Activated CD8-positive, alpha-beta memory T cell treated with anti-CD3 and anti-CD28 coated beads, Interleukin-2, amount 50 U/mL, for 24 hours (primary cell): ENCODE measurements around the gene ADISSP.
A peak's percentile ranks its signal among the peaks of the same experiment; 100 is the strongest.
"Not testable (repeated sequence)": the region's sequence is repeated elsewhere in the genome, so short reads cannot be mapped to it uniquely, and the experiment has no call there.

Experiments used
- DNase-seq: peaks from one replicate; pipeline ENCODE4 v3.0.0-alpha.2; 2020; ENCODE audit errors: extremely low read depth

Gene ADISSP

DNA sequence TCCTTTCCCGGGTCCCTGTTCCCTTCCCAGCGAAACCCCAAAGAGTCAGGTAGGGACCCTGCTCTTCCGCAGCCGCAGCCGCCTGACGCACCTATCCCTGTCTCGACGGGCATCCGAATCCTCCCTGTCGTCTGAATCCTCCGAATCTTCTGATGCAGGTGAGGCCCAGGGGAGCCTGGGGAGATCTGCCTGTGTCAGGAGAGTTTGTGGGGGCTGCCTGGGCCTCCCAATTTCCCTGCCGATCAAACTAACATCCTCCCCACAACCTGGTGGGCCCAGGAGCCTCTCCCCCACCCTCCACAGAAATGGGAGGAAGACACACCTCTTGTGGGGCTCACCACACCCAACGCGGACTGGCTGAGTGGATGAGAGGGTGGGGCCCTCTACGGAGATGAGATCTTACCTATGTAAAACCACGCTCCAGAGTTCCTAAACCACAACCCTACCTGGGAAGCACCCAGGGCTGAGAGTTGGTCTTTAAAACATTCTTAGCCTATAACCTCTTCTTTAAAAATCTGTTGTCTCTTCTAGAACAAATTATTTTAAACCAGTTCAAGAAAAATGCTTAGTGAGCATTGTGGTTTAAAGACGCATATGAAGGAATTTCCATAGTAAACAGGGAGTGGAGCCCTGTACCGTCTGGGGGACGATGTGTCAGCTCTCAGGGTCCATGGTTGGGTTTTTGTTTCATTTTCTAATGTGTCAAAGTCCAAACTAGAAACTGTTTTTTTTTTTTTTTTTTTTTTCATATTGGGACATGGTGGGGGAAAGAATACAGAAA lies 30.2 kb upstream of the ADISSP start:
- DNase-seq: no peak

DNA sequence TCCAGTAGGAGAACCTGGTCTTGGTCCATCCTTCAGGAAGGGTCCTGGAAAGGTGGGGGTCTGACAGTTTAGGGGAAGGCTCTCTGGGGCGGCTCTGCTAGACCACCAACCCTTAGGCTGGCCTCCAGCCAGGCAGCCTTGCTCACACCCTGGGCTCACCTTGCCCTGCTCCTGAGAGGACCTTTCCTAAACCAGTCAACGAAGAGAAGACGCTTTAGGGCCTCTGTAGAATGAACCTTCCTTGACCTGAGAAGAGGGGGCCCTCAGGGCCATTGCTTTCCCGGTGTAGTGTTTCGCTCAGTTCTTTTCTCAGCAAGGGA lies 29.6 kb upstream of the ADISSP start:
- no peak for DNase-seq

DNA sequence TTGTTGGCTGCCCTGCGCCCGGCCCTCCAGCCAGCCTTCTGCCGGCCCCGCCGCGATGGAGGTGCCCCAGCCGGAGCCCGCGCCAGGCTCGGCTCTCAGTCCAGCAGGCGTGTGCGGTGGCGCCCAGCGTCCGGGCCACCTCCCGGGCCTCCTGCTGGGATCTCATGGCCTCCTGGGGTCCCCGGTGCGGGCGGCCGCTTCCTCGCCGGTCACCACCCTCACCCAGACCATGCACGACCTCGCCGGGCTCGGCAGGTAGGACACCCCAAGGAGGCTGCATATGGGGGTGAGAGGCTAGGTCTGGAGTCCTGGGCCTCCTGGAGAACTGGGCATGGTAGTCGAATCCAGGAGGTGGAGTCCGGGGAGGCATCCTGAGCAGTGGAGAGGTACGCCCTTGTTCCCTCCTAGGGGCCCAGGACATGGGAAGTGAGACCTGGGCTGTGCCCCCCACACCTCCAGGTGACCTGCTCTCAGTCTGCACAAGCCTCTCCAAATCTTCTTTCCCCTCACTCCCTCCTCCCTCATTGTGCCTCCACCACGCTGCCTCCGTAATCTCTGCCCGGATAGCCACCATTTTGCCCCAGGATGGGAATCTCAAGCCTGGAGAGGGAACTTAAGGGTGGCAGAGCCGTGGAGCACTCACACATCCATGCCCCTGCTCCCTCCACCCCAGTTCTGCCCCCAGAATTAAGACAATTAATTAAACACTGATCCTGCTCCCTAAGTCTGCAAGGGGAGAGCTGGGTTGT lies 29.1 kb upstream of the ADISSP start:
- no peak for DNase-seq

DNA sequence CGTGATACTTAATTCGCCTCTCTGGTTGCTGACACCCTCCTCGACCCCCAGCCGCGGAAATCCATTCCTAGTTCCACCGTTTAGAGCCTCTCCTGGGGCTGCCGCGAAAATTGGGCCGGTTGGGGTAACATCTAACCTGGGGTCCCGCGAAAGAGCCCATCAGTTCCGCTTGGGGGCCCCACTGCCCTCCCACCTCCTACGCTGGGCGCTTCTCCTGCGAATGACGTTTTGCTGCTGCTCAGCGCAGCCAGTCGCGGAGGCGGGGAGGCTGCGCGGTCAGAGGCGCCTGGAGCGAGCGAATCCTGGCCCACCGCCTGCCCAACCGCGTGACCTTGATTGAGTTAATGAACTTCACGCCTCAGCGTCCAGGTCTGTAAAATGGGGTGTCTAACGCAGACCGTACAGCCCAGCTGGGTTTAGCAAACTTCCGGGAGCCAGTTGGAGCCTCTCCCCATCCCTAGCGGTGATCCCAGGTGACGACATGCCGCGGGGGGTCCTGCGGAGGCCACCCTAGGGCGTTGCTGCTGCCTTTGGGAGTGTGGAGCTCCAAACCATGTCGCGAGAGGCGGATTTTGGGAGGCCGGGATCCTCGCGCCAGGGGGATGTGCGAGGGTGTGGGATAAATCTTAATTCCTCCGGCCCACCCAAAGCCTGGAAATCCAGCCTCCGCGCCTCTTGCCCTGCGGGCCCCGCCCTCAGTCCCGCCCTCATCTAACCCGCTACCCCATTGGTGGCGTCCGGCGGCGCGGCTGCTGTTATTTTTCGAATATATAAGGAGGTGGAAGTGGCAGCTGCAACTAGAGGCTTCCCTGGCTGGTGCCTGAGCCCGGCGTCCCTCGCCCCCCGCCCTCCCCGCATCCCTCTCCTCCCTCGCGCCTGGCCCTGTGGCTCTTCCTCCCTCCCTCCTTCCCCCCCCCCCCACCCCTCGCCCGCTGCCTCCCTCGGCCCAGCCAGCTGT lies 28.2 kb upstream of the ADISSP start, which contains the start of gene CDC25B:
CDC25B (plus strand) TSS at position 800 of the 958 bp plus-strand sequence. CDS start 222 bp downstream, outside the sequence.
- DNase-seq: peak; percentile 75

DNA sequence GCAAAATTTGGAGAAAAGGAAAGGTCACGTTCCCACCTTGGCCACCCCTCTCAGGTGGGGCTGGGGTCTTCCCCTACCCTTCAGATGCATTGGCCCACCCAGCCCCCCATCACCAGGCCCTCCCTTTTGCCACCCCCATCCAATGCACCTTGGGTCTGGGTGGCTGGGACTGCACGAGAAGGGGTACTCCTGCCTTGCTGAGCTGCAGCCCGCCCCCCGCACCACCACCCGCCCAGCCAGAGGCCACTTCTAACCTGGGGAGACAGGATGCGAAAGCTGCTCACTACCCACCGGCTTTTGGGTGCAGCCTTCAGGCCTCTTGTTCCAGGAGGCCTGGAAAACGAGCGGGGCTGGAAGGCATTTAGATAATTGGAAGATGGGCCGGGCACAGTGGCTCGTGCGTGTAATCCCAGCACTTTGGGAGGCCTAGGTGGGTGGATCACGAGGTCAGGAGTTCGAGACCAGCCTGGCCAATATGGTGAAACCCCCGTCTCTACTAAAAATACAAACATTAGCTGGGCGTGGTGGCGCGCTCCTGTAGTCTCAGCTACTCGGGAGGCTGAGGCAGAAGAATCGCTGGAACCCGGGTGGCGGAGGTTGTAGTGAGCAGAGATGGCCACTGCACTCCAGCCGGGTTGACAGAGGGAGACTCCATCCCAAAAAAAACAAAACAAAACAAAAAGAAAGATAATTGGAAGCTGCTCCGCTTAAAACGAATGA lies 27.3 kb upstream of the ADISSP start:
- DNase-seq: no peak

DNA sequence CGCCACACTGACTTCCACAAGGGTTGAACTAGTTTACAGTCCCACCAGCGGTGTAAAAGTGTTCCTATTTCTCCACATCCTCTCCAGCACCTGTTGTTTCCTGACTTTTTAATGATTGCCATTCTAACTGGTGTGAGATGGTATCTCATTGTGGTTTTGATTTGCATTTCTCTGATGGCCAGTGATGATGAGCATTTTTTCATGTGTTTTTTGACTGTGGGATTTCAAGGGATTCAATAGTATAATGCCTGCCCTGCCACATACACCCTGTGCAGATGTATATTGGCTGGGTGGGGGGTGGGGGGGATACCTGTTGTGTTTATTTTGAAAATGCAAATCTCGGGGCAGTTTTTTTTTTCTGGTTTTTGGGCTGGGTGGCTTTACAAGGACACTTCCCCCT lies 26.6 kb upstream of the ADISSP start:
- not testable (repeated sequence) for DNase-seq

DNA sequence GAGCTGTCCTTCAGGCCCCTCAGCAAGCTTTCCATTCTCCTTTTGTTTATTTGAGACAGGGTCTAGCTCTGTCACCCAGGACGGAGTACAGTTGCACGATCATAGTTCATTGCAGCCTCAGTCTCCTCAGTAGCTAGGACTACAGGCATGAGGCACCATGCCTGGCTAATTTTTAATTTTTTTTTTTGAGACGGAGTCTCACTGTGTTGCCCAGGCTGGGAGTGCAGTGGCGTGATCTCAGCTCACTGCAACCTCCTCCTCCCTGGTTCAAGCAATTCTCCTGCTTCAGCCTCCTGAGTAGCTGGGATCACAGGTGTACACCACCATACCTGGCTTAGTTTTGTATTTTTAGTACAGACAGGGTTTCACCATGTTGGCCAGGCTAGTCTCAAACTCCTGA lies 21.6 kb upstream of the ADISSP start:
- DNase-seq: not testable (repeated sequence)

DNA sequence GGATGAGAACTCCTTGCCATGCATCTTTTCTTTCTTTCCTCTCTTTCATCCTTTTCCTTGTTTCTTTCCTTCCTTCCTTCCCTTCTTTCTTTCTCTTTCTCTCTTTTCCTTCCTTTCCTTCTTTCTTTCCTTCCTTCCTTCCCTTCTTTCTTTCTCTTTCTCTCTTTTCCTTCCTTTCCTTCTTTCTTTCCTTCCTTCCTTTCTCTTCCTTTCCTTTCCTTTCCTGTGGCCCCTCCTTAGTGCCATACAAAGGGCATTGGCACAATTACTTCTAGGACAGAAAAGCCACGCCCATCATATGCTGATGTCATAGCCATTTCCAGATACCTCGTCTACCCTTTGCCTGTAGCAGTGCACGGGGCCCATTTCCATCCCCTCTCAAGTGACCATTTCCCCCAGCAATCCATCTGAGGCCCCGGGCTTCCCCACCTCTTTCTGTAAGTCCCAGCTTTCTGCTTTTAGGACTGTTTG lies 21.2 kb upstream of the ADISSP start:
- no peak for DNase-seq

DNA sequence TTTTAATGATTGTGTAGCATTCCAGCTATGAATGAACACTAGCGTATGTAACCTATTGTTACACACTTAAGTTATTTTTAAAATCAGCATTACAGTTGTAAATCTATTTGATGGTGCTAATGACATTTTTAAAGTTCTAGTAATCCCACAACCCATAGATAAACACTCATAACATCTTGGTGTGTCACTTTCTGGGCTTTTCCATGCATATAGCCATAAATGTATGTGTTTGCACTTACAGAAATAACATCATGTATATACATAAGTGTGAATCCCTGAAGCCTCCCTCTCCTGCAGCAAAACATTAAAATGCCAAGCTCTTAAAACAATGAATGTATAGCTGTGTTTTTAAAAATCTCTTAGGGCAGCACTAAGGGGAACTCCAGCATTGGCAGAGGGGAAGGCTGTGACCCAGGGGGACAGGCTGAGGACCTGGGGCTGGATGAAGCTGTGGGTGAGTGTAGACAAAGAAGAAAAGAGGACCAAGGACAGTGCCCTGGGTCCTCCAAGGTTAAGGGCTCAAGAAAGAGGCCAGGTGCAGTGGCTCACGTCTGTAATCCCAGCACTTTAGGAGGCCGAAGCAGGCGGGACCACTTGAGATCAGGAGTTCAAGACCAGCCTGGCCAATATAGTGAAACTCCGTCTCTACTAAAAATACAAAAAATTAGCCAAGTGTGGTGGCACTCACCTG lies 19.9 kb upstream of the ADISSP start:
- no peak for DNase-seq

DNA sequence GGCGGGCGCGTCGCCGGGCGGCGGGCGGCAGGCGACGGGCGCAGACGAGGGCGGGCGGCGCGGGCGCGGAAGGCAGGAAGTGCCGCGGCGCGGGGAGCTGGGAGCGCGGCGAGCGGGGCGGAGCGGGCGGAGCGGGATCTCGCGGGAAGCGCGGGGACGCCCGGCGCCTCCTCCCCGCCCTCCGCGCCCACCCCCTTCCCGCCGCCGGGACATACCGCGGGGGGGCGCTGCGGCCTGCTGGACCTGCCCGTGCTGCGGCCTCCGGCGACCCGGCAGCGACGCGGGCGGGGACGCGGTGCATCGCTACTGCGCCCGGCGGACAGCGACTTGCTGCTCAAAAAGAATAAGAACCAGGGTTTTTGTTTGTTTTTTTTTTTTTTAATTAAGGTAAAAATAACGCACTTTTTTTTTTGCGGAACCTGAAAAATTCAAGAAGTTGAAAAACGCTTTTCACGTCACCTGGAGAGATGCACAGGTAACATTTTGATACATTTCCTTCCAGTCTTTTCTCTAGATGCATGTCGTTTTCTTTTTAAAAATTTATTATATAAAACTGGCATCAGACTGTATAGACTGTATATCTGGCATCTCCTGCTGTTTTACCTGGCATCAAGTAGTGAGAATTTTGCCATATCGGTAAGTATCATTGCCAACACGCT lies 19.2 kb upstream of the ADISSP start, which contains the start of gene CENPB:
CENPB (minus strand) TSS at position 76 of the 659 bp plus-strand sequence. CDS start 257 bp downstream, outside the sequence.
- DNase-seq: peak; percentile 65

DNA sequence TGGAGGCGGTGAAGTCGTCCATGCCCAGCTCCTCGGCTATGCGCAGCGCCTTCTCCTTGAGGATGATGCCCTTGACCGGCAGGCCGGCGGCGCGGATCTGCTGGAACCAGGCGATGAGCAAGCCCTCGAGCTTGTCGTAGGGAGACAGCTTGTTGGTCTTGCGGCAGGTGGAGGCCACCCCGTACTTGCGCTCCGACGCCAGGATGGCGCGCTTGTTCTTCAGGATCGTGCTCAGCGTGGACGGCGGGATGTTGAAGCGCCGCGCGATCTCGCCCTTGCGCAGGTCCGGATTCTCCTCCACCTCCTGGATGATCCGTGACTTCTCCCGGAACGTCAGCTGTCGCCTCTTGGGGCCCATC lies 18.6 kb upstream of the ADISSP start:
- no peak for DNase-seq

DNA sequence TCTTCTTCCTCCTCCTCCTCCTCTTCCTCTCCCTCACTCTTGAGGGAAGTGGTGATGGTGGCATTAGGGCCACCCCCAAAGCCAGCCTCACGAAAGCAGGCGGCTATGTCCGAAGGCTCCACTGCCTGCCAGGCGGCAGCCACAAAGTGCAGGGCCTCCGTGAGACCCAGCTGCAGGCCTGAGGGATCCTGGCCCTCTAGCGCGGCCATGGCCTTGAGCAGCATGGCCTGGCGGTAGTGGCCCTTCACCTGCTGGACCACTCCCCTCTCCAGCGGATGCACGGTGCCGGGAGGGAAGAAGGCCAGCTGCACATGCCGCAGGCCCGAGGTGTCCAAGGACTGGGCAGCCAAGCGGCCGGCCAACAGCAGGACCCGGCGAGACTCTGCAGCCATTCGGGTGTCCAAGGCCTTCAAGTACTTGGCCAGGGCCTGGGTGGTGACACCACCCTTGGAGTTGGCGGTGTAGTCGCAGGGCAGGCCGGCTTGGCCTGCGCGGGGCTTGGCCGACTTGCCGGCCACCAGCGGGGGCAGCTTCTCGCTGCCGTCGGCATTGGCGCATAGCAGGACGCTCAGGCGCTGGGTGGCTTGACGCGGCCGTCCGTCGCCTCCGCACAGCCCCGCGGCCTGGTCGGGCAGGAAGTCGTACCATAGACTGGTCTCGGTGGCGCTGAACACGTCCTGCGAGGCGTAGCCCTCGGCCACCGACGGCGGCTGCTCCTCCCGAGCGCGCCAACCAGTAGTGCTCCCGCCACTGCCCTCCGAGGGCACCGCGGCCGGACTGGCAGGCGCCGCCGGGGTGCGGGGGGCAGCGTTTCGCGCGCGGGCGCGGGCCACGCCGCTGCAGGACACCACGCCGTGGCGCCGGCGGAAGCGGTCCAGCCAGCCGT lies 17.9 kb upstream of the ADISSP start:
- no peak for DNase-seq

DNA sequence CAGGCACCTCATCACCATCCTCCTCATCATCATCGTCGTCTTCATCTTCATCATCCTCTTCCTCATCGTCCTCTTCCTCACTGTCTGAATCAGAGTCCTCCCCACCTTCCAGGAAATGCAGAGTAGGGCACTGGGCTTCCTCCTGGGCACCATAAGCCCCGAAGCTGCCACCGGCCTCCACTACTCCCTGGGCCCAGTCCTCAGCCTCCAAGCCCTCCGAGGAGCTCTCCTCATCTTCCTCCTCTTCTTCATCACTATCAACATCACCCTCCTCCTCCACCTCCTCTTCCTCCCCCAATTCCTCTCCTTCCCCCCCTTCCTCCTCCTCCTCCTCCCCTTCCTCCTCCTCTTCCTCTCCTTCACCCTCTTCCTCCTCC lies 17.3 kb upstream of the ADISSP start:
- DNase-seq: no peak

DNA sequence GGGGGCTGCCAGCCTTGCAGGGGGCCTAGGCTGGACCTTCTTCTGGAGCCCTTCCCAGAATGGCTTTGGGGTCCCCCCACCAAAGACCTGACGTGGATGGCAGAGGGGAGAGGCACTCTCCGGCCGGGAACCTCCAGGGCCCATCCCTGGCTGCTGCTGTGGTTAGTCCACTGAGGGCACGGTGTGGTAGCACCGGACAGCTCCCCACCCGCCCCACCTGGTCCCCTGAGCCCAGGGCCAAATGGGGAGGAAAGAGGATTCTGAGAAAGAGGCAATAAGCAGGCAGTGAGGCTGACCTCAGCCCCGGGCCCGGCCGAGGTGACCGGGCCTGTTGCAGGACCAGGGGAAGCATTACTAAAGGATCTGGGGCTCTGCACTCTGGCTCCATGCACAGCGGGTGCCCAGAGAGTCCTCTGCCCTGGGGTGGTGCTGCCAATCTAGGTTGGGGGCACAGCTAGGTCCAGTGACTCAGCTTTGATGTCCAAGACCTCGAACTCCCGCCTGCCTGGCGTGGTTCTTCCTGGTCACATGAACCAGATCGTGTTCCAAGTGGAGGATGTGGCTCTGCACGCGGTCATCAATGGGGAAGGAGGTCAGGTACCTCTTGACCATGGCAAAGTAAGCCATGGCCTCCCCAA lies 16.8 kb upstream of the ADISSP start:
- DNase-seq: no peak

DNA sequence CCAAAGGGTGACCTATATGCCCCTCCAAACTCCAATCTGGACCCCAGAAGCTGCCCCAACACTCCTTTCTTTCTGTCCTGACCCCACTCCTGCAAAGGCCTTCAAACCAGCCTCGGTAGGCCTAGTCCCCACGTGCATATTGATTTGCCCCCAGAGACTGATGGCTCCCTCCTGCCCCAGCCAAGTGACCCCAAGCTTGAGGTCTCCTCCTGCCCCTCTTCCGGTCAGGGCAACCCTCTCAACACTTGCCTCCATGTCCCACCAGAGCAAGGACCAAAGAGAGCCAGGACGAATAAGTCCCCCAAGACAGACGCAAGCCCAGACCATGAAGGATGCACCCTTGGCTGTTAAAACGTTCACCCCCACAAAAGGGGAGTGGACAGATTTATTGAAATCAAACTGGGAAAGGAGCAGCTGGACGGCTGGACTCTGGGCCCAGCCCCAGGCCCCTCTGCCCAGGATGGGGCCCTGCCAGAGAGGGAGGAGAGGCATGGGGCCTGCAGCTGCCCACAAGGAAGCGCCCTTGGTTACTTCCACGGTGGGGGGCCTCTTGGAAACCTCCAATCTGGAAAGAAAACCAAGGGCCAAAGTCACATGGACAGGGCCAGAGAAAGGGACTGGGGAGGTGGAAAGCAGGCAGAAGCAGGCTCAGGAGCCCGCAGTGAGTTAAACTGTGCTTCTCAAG lies 16.1 kb upstream of the ADISSP start:
- no peak for DNase-seq

DNA sequence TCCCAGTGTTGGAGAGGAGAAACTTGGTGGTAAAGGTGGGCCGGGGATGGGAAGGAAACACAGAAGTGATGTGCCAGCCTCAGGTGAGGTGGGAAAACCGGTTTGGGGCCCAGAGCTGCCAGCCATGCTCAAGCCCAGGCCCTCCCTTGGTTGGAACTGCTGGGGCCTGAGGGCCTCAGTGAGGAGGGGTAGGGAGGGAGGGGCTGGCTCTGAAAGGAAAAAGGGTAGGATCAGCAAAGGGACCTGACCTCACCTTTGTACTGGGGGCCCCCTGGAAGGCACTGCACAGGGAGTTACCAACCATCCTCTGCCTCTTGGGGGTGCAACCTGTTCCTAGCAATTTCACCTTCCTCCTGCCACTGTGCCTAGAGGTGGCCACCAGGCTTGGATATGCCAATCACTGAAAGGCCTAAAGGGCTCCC lies 15.5 kb upstream of the ADISSP start:
- no peak for DNase-seq

DNA sequence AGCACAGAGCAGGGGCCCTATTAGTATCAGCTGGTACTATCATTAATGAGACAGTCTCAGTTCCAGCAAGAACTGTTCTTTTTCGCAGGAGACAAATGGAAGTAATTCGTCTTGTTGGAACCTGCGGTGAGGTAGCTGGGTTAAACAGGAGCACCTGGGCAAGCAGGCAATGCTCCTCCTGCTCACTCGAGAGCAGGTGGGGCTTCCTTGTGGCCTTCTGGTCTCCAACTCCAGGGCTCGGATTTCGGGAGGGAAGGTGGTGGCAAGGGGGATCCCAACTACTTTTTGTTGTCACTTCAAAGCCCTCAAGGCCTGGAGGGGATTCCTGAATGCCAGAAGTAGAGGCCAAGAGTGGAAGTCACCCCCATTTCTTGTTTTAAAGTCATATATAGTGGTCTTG lies 15.0 kb upstream of the ADISSP start:
- no peak for DNase-seq
